Neutrophil (primary cell): ENCODE results near the gene PDE2A.

Experiments
- H3K27ac ChIP-seq: fragments of 200-600 bp; sonication (generic); 2 replicates; pipeline ENCODE4 v1.5.1; 2016; ENCODE audit warnings: mild to moderate bottlenecking, moderate library complexity
- H3K27me3 ChIP-seq: fragments of 200-600 bp; sonication (generic); 2 replicates; pipeline ENCODE4 v1.6.0; 2016; ENCODE audit warnings: mild to moderate bottlenecking
- H3K36me3 ChIP-seq: fragments of 200-600 bp; sonication (generic); 2 replicates; pipeline ENCODE4 v1.5.1; 2017
- H3K4me1 ChIP-seq, 2 experiments: fragments of 200-600 bp in 1 of 2; sonication (generic) in 1 of 2; 1 replicate in 1 of 2; 2 replicates in 1 of 2; pipeline versions ENCODE4 v1.5.1 to v1.6.1; 2013 to 2016; ENCODE audit warnings: low read depth in 1 of 2, low read length in 1 of 2, mild to moderate bottlenecking in 1 of 2, moderate library complexity in 1 of 2; ENCODE audit not compliant: control insufficient read depth in 1 of 2, insufficient read depth in 1 of 2
- H3K4me3 ChIP-seq, 2 experiments: fragments of 200-600 bp in 1 of 2; sonication (generic) in 1 of 2; 1 replicate in 1 of 2; 2 replicates in 1 of 2; pipeline ENCODE4 v1.5.1; 2013 to 2016; ENCODE audit warnings: low read depth in 1 of 2, low read length in 1 of 2, mild to moderate bottlenecking in 1 of 2, moderate library complexity in 1 of 2
- H3K9me3 ChIP-seq: fragments of 200-600 bp; sonication (generic); 2 replicates; pipeline ENCODE4 v1.5.1; 2016
- CTCF ChIP-seq: fragments of 200-600 bp; sonication (generic); IDR thresholded peaks from 2 replicates; pipeline ENCODE4 v1.5.1; 2016; ENCODE audit warnings: antibody characterized with exemption

PDE2A gene

GRCh38 chr11:72578566-72578965 lies 95.7 kb downstream of the PDE2A start:
- TF ChIP-seq CTCF: no peak
- Histone ChIP-seq H3K4me1 (no peaks in the 10 kb centered on the region), H3K36me3 (no peaks in the 10 kb centered on the region), H3K4me3 (no peak overlapping the region), H3K9me3 (no peaks in the 10 kb centered on the region), H3K27me3 (peaks cover 47% of the 10 kb centered on the region), H3K27ac (no peak overlapping the region)

DNA sequence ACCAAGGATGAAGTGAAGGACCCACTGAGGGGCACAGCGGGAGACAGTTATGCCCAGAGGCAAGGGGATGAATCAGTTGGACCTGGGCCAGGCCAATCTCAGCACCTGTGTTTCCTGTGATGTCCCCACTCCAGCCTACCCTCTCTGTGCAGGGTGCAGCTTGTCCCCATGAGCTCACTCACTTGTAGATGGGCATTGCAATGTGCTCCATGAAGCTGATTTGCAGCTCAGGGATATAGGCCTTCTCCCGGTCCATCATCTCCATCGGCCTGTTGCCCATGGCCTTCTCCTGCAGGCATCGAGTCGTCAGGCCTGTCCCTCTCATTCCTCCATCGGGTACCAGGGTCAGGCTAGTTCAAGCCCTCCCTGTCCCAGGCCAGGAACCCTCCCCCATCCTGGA lies 96.2 kb downstream of the PDE2A start:
- TF ChIP-seq CTCF: no peak
- Histone ChIP-seq H3K27ac (no peak overlapping the region), H3K4me3 (no peak overlapping the region), H3K36me3 (no peaks in the 10 kb centered on the region), H3K27me3 (peaks cover 47% of the 10 kb centered on the region), H3K9me3 (no peaks in the 10 kb centered on the region), H3K4me1 (no peaks in the 10 kb centered on the region)

DNA sequence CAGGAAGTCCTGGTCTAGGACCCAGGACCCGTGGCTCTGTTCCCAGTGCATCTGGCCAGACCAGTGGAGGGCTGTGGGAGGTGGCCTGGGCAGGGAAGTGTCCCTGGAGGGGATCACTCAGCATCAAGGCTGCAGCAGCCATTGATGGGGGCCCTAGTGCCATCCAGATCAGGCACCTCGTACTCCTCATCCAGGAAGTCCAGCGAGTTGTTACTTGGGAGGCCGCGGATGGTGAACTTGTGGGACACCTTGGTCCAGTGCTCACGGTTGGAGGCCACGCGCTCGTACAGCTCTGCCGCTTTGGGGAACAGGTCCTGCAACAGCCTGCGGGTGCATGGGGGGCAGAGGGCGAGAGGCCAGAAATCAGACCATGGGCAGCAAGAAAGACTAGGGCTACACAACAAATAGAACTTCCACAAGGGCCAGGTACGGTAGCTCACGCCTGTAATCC lies 96.9 kb downstream of the PDE2A start:
- Histone ChIP-seq H3K4me3 (no peak overlapping the region), H3K27me3 (peaks cover 46% of the 10 kb centered on the region), H3K36me3 (no peaks in the 10 kb centered on the region), H3K27ac (no peak overlapping the region), H3K4me1 (no peaks in the 10 kb centered on the region), H3K9me3 (no peaks in the 10 kb centered on the region)
- TF ChIP-seq CTCF: no peak

GRCh38 chr11:72576661-72577060 lies 97.6 kb downstream of the PDE2A start:
- Histone ChIP-seq H3K9me3 (no peaks in the 10 kb centered on the region), H3K4me3 (no peak overlapping the region), H3K4me1 (no peaks in the 10 kb centered on the region), H3K36me3 (no peaks in the 10 kb centered on the region), H3K27ac (no peak overlapping the region), H3K27me3 (peaks cover 45% of the 10 kb centered on the region)
- no peak for TF ChIP-seq CTCF

DNA sequence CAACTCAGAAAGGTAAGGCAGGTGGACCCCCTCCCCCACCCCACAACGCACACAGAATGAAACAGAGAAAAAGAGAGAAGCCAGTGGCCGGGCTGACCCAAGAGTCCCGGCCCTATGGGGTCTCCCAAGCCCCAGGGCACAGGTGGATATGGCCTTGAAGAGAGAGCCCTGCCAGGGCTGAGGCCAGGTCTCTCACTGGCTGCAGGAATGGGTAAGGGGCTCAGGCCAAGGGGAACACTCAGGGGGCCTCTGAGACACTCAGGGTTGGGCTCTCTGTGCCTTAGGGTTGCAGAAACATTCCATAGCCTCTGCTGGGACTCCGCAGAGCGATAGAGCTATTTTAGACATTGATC lies 98.0 kb downstream of the PDE2A start:
- Histone ChIP-seq H3K36me3 (no peaks in the 10 kb centered on the region), H3K27me3 (peaks cover 45% of the 10 kb centered on the region), H3K27ac (no peak overlapping the region), H3K4me1 (no peaks in the 10 kb centered on the region), H3K4me3 (no peak overlapping the region), H3K9me3 (no peaks in the 10 kb centered on the region)
- TF ChIP-seq CTCF: no peak

- Histone ChIP-seq H3K27ac (no peak overlapping the region), H3K4me1 (no peaks in the 10 kb centered on the region), H3K36me3 (no peaks in the 10 kb centered on the region), H3K27me3 (peaks cover 44% of the 10 kb centered on the region), H3K9me3 (no peaks in the 10 kb centered on the region), H3K4me3 (no peak overlapping the region)
- no peak for TF ChIP-seq CTCF
Measured at GRCh38 chr11:72575533-72576242, 98.5 kb downstream of the PDE2A start.
